ENCODE data around the gene ARL14EPL. TPM values are rescaled to one million over a fixed set of nuclear protein-coding genes. Genes with fewer than 3 reads are reported as not detected.

Gene ARL14EPL
- polyA plus RNA-seq, 2 of the 4 experiments (the other 2 are of a cell fraction) = 0.05 to 0.21 TPM

DNA sequence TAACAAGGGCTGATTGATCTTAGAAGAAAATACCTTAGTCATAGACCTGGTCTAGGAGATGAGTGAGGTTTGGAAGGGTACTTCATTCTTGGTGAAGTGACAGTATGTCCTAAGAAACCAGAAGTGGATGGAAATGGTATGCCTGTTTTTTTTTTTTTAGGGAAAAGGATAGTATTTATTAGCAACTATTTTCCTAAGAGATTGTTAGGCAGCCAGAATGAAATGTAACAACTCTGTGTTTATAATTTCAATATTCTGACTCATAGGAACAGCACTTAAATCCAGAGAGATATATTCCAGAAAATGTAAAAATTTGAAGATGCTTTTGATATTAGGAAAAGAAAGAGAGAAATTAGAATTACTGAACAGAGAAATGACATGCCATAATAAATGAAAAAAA, 21.2 kb upstream of the ARL14EPL start:
- FAIRE-seq (no peak), ATAC-seq (no peak), DNase-seq (ENCODE audit: low read depth in 1 of 2, low spot score in 1 of 2) (no peak)
- Histone ChIP-seq H3K4me2 (no peak overlapping the region), H3K4me1 (no peaks in the 10 kb centered on the region), H3K27ac (no peak overlapping the region), H3K4me3 (no peak overlapping the region), H3K9me3 (no peaks in the 10 kb centered on the region)
- no peak for TF ChIP-seq POLR2AphosphoS2 (conservative IDR thresholded peaks at IDR 0.05; ENCODE audit: low read length)
- no peak for TF ChIP-seq ESRRA (IDR thresholded peaks at IDR 0.05; ENCODE audit: borderline replicate concordance, low read length)
- no peak for TF ChIP-seq FOSB (CRISPR knock-in tag; IDR thresholded peaks at IDR 0.05)
- TF ChIP-seq ZNF302 (CRISPR knock-in tag; IDR thresholded peaks at IDR 0.05) = no peak
- TF ChIP-seq, protein P1, sequence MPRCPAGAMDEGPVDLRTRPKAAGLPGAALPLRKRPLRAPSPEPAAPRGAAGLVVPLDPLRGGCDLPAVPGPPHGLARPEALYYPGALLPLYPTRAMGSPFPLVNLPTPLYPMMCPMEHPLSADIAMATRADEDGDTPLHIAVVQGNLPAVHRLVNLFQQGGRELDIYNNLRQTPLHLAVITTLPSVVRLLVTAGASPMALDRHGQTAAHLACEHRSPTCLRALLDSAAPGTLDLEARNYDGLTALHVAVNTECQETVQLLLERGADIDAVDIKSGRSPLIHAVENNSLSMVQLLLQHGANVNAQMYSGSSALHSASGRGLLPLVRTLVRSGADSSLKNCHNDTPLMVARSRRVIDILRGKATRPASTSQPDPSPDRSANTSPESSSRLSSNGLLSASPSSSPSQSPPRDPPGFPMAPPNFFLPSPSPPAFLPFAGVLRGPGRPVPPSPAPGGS (IDR thresholded peaks at IDR 0.05) = no peak
- TF ChIP-seq JUN (IDR thresholded peaks at IDR 0.05) = no peak
- no peak for TF ChIP-seq FOSL2 (IDR thresholded peaks at IDR 0.05)
- TF ChIP-seq FOSL2 (CRISPR knock-in tag; IDR thresholded peaks at IDR 0.05) = no peak
- TF ChIP-seq CBX2 (IDR thresholded peaks at IDR 0.05; ENCODE audit: borderline replicate concordance, low read depth) = no peak
- no peak for TF ChIP-seq TFCP2L1 (CRISPR knock-in tag; IDR thresholded peaks at IDR 0.05)
- TF ChIP-seq, protein P2, sequence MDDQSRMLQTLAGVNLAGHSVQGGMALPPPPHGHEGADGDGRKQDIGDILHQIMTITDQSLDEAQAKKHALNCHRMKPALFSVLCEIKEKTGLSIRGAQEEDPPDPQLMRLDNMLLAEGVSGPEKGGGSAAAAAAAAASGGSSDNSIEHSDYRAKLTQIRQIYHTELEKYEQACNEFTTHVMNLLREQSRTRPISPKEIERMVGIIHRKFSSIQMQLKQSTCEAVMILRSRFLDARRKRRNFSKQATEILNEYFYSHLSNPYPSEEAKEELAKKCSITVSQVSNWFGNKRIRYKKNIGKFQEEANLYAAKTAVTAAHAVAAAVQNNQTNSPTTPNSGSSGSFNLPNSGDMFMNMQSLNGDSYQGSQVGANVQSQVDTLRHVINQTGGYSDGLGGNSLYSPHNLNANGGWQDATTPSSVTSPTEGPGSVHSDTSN (IDR thresholded peaks at IDR 0.05) = no peak
- no peak for TF ChIP-seq CHD2 (IDR thresholded peaks at IDR 0.05; ENCODE audit: low read length, partially characterized antibody)
- no peak for TF ChIP-seq KDM5A (IDR thresholded peaks at IDR 0.05)
- TF ChIP-seq POLR2A (IDR thresholded peaks at IDR 0.05; ENCODE audit: low read length) = no peak
- TF ChIP-seq, protein P3, sequence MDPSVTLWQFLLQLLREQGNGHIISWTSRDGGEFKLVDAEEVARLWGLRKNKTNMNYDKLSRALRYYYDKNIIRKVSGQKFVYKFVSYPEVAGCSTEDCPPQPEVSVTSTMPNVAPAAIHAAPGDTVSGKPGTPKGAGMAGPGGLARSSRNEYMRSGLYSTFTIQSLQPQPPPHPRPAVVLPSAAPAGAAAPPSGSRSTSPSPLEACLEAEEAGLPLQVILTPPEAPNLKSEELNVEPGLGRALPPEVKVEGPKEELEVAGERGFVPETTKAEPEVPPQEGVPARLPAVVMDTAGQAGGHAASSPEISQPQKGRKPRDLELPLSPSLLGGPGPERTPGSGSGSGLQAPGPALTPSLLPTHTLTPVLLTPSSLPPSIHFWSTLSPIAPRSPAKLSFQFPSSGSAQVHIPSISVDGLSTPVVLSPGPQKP (IDR thresholded peaks at IDR 0.05; ENCODE audit: low read depth, low read length) = no peak
- TF ChIP-seq NR3C1 (IDR thresholded peaks at IDR 0.05) = no peak
- no peak for TF ChIP-seq RAD21 (conservative IDR thresholded peaks at IDR 0.05 in 1 of 2, IDR thresholded peaks at IDR 0.05 in 1 of 2)
- no peak for TF ChIP-seq SMC3 (IDR thresholded peaks at IDR 0.05)
- TF ChIP-seq, protein P4, sequence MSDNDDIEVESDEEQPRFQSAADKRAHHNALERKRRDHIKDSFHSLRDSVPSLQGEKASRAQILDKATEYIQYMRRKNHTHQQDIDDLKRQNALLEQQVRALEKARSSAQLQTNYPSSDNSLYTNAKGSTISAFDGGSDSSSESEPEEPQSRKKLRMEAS (IDR thresholded peaks at IDR 0.05) = no peak
- ChIA-PET POLR2A (no interaction called here), CTCF (no interaction called here)

GRCh38 chr5:116013207-116013785, 19.0 kb upstream of the ARL14EPL start:
- H3K4me2 ChIP-seq = no peak overlapping the region
- ChIA-PET POLR2A (no interaction called here), CTCF (no interaction called here)
- no peaks in the 10 kb centered on the region for H3K4me1 ChIP-seq
- no peak for DNase-seq (ENCODE audit: low read depth in 1 of 2, low spot score in 1 of 2)
- no peak overlapping the region for H3K27ac ChIP-seq
- WGBS (ENCODE audit: missing lambda C conversion rate) = 50% methylated on average over 6 of the region's 6 CpGs
- FAIRE-seq = no peak
- TF ChIP-seq RAD21 (conservative IDR thresholded peaks at IDR 0.05 in 1 of 2, IDR thresholded peaks at IDR 0.05 in 1 of 2) (no peak), MAFK (IDR thresholded peaks at IDR 0.05; ENCODE audit: partially characterized antibody) (no peak), ZFP36 (IDR thresholded peaks at IDR 0.05; ENCODE audit: borderline replicate concordance, partially characterized antibody) (no peak), RCOR1 (IDR thresholded peaks at IDR 0.05; ENCODE audit: low read depth, low read length) (no peak), EHMT2 (IDR thresholded peaks at IDR 0.05; ENCODE audit: low read depth) (no peak), HOXB5 (CRISPR knock-in tag; IDR thresholded peaks at IDR 0.05) (no peak), HES2 (IDR thresholded peaks at IDR 0.05) (no peak), CBX2 (IDR thresholded peaks at IDR 0.05; ENCODE audit: borderline replicate concordance, low read depth) (no peak), CEBPB (IDR thresholded peaks at IDR 0.05) (no peak)
- TF ChIP-seq, protein P5, sequence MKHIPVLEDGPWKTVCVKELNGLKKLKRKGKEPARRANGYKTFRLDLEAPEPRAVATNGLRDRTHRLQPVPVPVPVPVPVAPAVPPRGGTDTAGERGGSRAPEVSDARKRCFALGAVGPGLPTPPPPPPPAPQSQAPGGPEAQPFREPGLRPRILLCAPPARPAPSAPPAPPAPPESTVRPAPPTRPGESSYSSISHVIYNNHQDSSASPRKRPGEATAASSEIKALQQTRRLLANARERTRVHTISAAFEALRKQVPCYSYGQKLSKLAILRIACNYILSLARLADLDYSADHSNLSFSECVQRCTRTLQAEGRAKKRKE (CRISPR knock-in tag; IDR thresholded peaks at IDR 0.05; ENCODE audit: low read depth) = no peak
- no peak overlapping the region for H3K4me3 ChIP-seq
- no peak for ATAC-seq
- H3K9me3 ChIP-seq = no peaks in the 10 kb centered on the region

All from A549 (cell line).